HG03571 (cell line): ENCODE results near the gene RFTN1.

ENCODE experiments used
- ATAC-seq: cut with Tn5 transposase; IDR thresholded peaks from one replicate; pipeline ENCODE4 v1.9.1; 2021; ENCODE audit not compliant: unreplicated experiment

RFTN1 gene

DNA sequence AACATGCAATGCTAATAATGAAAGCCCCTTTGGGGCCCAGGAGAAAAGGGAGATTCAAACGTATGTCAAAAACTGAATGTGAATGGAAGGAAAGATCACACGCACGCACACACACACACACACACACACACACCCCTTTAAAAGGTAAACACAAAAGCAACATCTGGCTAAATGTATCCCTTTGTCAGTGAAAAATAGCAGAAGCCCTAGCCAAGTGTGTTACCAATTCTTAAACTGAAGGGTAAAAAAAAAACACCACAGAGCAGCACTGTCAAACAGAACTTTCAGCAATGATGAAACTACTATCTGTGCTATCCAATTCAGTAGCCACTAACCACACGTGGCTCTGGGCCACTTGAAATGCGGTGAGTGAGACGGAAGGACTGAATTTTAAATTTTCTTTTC, 4.9 kb downstream of the RFTN1 start:
- ATAC-seq: no peak

DNA sequence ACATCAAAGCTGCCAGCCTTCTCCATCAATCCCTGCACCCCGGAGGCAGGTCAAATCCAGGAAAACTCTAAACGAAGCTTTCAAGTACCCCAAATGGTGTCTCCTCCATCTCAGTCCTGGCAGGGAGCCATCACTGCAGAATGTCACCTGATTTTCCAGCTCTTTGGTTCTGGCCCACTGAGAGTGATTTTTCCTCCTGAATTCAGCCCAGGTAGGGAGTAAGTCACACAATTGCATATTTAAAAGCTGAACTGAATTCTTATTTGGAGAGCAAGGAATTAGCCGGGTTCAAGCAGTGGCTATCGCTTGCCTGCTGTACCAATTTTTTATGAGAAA, 5.3 kb downstream of the RFTN1 start:
- ATAC-seq: no peak

DNA sequence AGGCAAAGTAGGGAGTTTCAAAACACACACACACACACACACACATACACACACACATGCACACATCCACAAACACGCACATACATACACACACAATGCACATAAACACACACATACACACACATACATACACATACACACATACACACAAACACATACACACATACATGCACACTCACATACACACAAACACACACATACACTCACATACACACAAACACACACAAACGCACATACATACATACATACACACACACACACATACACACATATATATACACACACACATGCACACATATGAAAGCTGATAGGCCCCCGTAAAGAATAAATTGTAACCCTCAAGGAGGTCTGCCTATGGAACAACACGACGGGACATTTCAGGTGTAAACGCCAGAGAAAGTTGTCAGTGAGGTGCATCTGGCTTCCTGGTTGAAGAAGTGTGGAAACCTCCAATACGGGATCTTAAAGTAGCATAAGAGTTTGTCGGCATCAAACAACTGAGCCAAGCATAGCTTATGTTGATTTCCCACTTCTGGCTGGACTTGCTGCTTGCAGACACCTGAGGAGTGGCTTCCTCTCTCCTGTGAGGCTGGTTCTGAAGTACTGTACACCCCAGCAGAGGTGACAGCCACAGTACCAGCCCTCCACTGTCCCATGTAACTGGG, 5.8 kb downstream of the RFTN1 start:
- no peak for ATAC-seq

DNA sequence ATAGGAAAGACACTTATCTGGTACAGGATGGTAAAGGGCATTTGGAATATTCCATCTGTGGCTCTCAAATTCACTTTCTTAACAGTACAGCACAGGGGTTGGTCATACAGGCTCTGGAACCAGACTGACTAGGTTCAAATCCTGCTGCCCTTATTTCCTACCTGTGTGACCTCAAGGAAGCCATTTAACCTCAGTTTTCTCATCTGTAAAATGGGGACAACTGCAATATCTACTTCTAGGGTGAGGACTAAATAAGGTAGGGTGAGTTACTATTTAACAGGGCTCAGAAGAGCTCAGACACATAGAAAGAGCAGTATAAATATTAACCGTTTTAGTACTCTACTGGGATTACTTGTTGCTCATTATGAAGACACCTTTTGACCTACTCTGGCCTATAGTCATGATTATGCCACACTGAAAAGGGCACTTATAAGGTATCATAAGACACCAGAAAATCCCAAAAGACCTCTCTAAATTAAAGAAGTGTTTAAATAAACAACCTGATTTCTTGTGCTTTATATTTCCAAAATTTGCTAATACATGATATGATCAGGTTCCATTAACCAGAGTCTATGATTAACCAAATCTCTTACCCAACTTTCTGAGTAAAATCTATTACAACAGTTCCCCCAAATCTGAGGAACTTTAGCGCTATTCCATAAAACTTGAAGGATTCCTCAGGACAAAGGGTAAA, 6.5 kb downstream of the RFTN1 start:
- no peak for ATAC-seq

DNA sequence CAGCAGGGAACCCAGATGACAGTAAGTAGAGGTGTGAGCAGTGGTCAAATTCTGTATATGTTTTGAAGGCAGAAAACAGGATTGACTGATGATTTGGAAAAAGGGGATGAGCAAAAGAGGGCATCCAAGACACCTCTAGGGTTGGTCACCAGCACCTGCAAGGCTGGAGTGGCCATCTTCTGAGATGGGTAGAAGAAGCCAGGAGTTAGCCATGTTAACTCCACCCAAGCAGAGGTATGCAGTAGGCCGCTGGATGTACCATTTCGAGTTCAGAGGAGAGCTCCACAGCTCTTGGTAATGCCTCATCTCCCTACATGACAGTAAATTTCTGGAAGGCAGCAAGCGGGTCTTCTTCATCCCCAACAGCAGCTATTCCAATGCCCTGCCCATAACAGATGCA, 7.0 kb downstream of the RFTN1 start:
- no peak for ATAC-seq

DNA sequence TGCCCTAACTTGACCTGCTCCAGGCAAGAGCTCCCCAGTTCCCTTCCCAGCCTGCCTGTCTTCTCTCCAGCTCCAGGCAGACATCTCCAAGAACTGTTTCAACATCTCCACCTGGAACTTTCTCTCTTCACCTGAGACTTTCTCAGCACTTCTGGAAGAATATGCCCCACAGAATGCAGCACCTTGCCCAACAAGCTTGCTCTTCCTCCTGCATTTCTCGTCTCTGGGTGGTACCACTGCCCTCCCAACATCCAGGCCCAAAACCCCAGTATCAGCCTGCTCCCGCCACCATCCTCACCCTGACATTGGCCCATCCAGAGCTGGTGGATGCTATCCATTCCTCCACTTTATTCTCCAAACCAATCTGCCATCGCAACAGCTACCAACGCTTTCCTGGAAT, 8.8 kb downstream of the RFTN1 start:
- no peak for ATAC-seq

DNA sequence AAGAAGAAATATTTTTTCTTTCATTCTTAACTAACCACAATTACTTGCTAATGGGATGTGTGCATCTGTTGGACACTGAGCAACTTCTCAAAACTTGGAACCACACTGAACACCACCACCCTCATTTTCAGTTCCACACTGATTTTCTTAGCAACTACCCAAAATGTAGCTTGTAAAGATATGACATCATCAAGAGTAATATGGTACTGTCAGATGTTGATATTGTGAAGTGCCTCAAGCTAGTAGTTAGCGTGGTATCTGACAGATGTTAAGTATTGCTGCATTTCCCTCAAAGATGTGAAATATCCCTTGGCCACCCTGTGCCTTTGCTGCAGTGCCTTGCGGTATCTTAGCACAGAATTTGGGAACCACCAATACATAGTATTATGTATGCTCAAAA, 9.3 kb downstream of the RFTN1 start:
- ATAC-seq: peak; percentile 84

DNA sequence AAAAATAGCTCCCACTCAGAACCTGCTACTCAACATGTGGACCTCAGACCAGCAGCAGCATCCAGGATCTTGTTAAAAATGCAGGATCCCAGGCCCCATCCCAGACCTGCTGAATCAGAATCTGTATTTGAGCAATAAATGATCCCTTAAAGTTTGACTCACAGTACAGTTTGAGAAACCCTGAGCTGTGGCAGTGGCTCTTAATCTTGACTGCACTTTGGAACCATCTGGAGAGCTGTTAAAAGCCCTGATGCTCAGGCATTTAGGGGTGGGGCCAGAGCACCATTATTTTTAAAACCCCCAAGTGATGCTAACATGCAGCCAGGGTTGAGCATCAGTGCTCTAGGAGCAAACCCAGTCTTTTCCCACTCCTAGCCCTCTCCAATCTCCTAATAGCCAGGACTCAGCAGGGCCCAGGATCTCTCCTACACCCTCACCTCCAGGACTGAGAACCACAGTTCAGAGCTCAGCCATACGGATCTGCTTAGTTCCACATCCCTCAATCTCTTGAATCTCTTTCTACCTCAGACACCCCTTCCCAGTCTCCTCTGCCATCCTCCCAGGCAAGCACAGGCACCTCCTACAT, 10.2 kb downstream of the RFTN1 start:
- ATAC-seq: no peak

DNA sequence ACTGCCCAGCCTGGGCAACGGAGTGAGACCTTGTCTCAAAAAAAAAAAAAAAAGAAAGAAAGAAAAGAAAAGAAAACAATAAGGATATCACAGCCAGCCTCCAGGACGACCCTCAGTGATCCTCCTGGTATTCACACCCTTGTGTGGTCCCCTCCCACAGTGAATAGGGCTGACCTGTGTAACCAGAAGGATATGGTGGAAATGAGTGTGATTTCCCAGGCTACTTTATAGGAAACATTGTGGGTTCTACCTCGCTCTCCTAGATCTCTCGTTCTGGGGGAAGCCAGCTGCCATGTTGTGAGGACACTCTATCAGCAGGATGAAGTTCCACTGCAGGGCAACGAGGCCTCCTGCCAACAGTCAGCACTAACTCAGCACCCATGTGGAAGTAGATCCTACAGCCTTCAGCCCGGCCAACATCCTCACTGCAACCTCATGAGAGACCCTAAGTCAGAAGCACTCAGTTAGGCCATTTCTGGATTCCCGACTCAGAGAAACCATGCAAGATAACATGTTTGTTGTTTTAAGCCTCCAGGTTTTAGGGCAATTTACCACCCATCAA, 11.1 kb downstream of the RFTN1 start:
- ATAC-seq: no peak

DNA sequence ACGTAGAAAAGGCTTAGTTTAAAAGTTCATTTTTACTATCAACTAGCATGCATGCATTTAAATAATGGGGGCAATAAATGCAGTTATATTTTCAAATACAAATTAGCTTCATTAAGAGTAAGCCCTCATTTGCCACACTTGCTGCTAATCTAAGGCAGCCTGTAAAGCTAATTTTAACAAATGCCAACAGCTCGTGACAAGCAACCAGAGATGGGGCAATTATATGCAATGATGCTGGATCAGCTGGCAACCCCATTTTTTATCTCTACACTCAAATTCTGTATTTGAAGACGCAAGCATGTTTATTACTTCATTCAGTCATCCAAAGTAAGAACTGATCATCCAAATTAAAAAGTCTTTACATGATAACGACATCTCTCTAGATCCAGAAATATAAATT, 12.1 kb downstream of the RFTN1 start:
- ATAC-seq: no peak

DNA sequence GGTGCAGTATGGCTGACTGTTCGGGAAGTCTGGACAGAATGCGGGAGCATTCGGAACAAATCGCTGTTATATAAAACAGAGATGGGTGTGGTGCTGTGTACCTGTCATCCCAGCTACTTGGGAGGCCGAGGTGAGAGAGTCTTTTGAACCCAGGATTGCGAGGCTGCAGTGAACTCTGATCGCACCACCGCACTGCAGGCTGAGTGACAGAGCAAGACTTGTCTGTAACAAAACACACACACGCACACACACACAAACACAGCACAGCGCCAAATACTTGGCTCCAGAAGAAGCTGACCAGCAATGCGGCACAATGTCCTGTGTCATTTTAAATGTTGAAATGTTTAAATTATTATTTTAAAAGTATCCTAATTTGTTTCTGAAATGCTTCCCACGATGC, 12.6 kb downstream of the RFTN1 start:
- no peak for ATAC-seq

DNA sequence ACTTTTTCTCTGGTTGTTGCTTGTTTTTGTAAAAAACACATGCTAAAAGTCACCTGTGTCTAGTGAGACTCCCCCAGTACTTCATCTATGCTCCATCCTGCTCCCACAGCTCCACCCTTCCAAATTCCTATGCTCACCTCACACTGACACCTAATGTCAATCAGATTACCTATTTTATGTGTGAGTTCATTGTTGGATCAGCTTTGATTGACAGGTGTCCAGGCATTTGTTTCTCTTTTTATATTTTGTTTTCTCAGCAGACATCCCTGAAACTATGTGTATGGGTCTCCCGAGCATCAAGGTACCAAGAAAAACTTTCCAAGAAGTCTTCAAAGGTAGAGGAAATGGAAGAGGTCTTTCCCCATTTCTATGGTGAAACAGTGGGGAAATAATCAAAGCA, 13.4 kb downstream of the RFTN1 start:
- no peak for ATAC-seq

DNA sequence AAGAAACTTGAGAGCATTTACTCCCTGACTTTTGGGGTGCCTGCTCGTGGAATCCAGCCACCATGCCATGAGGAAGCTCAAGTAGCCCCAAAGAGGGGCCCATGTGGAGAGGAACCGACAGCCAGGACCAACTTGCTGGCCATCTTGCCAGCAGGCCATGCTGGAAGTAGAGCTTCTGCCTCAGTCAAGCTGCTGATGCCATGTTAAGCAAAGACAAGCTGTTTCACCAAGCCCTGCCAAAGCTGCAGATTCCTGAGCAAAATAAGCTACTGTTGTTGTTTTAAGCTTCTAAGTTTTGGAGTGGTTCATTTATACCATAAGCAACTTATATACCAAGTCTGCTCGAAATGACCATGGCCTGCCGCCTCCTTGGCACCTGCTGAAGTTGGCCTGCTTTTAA, 14.1 kb downstream of the RFTN1 start:
- ATAC-seq: no peak

DNA sequence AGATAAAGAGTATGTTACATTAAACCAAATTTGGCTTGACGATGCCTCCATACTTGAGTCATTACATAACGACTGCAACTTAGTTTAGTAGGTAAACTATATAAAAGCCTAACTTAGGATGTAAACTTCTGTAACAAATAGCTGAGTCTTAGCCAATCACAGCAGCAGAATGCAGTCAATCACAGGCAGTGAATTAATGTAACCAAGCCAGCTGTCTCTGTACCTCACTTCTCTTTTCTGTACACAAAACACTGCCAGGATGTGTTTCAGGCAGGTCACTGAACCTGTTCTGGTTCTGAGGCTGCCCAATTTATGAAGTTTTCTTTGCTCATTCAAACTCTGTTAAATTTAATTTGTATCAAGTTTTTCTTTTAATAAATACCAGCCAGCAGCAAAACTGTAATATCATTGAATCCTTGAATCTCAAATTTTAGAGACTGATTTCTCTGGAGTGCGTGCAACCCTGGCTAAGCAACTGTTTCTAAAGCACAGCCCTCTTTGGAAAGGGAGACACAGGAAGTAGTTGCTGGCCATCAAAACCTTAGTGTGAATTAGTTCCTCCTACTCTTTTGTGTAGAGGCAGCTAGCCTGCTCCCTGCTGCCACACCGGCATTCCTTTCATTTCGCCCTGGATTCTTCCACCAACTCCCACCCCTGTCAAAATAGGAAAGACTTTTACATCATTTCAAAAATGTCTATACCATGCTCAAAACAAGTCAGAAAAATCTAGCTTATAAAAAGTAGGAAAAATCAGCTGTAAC, 15.2 kb downstream of the RFTN1 start:
- ATAC-seq: peak; percentile 33

DNA sequence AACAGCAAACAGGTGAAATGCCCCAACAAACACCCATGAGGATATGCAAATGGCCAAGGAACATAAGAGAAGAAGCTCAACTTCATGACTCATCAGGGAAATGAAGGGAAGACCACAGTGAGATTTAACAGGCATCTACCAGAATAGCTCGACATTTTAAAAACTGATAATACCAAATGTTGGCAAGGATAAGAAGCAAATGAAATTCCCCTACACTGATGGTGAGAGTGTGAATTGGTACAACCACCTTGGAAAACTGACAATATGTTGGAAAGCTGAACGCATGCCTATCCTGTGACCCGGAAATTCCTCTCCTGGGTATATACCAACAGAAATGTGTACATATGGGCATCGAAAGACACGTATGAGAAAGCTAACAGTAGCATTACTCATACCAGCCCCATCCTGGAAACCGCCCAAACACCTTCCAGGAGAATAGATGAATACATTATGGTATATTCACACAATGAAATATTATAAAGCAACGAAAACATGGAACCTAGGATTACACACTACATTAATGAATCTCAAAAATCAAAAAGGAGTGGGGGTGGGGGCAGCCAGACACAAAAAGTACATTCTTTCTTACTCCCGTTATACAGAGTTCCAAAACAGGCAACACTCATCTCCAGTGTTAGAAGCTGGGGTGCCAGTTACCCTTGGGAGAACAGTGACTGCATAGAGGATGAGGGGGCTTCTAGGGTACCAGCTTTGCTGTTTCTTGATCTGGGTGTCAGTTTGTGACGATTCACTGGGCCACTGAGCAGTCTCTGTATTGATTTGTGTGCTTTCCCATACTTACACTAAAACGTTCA, 16.9 kb downstream of the RFTN1 start:
- ATAC-seq: no peak

DNA sequence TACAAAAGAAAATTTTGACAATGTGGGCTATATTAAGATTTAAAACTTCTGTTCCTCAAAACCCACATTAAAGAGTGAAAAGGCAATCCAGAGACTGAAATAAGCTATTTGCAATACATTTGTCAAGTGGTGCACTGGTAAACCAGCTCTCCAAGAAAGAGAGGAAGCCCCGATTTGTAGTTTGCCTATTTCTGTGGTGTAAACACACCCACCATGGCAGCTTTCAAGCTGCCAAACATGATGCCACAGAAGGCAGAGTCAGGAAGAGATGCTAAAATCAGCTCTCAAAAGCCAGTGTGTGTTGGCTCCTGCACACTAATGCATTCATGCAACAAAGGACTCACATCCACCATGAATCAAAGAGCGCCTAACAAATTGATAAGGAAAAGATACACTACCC, 17.5 kb downstream of the RFTN1 start:
- no peak for ATAC-seq

DNA sequence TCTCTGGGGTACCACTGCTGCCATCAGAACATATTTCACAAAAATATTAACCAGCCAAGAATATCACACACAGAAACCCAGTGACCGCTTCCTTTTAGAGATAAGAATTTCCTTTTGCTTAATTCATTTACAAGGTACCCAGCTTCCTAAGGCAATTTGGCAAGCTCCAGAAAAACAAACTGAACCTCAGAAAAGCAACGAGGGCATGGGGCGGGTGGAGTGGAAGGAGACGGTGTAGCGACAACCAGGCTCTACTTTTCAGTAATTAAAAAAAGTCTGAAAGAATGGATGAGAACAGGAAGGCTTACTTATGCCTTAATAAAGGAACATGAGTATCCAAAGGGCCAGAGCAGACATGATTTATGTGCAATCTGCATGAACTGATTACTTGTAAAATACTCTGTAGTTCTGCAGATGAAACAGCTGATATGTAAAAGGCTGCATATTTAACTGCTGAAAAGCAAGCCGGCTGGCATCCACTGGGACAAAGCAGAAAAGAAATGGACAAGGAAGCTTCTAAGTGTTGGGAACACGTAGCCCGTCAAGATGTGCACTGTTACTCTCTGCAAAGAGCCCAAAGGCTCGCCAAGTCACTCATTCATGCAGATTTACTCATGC, 18.6 kb downstream of the RFTN1 start:
- ATAC-seq: no peak

DNA sequence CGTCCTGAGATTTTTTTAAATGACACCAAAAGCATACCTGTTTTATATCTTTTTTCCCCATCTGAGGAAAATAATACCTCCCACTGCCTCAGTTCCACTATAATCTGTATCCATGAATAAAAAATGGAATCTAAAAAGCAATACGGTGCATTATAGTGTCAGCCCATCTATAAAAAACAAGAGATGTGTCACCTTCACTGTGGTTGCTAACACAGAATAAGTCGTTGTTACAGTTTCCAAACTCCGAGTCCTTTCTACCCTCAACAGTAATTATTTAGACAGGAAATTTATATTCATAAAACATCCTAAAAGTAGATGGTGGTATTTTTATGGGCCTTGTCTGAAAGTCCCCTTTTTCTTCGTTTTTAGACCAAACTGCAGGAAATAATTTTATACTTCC, 19.4 kb downstream of the RFTN1 start:
- ATAC-seq: no peak

DNA sequence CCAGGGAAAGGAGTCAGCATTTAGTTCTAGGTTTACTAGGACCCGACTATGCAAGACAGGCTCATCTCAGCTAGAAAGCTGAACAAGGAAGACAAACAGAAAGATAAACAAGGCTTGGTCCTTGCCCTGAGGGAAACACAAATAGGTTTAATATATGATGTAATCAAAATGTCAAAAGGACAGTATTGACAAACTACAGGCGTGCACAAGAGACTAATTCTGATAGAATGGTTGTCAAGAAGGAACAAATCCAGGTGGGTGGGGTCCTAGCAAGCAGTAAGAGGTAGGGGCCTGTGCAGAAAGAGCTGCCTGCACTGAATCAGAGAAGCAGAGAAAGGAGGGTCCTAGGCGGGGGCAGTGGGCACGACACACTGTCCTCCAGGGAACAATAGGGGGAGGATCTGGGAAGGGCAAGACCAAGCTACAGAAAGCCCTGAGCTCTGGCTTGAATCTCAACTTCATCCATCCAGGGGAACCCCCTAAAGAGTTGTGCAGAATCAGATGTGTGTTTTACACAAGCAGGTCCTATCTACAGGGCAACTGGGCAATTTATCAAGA, 23.4 kb downstream of the RFTN1 start:
- ATAC-seq: no peak
